Kidney capillary endothelial cell (primary cell): ENCODE data around the gene VASH2.
"Not testable (repeated sequence)": the region's sequence is repeated elsewhere in the genome, so short reads cannot be mapped to it uniquely, and the experiment has no call there.

Experiments used
- DNase-seq: peaks from one replicate; pipeline ENCODE4 v3.0.0-alpha.2; 2018; ENCODE audit warnings: low spot score

The VASH2 gene

GRCh38 chr1:212950243-212951125 lies at the start of gene VASH2:
TSS of gene VASH2 (plus strand) at chr1:212950541. CDS start at chr1:212951543, 1,002 bp downstream.
- DNase-seq, result peak; percentile 69

- no peak for DNase-seq
These were observed 49.1 kb upstream of the VASH2 start for GRCh38 chr1:212901290-212901689.

DNA sequence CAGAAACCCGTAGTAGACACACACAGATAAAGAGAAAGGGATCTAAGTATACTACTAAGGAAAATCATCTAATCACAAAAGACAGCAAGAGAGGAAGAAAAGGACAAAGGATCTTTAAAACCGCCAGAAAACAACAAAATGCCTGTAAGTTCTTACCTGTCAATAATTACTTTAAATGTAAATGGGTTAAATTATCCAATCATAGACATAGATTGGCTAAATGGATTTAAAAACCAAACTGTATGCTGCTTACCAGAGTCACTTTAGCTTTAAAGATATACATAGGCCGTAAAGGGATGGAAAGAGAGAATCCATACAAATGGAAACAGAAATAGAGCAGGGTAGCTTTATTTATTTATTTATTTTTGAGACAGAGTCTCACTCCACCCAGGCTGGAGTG lies 48.3 kb upstream of the VASH2 start:
- DNase-seq, result no peak

- DNase-seq, result no peak
These were observed 46.7 kb upstream of the VASH2 start for GRCh38 chr1:212903664-212904063.

GRCh38 chr1:212908071-212908470 lies 42.3 kb upstream of the VASH2 start:
- not testable (repeated sequence) for DNase-seq

- DNase-seq, result no peak
These were observed 41.4 kb upstream of the VASH2 start for GRCh38 chr1:212908971-212909370.

DNA sequence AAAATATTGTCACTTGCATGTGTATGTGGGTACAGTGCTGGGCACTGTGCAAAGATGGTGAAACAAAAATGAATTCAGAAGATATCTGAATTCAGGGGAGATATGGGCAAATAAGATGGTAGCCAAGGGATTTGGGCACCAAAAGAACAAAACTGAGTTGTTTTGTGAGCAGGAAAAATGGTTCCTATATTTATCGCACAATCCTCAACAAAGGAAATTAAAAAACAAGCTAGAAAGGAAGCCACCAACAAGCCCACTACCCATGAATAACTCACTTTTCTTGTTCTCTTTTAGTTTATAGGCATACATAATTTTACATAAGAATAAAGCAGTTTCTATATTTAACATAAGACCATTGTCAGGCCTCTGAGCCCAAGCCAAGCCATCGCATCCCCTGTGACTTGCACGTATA lies 40.7 kb upstream of the VASH2 start:
- no peak for DNase-seq

- DNase-seq, result not testable (repeated sequence)
These were observed 40.1 kb upstream of the VASH2 start for GRCh38 chr1:212910213-212910612.

GRCh38 chr1:212913638-212914037 lies 36.7 kb upstream of the VASH2 start:
- not testable (repeated sequence) for DNase-seq

GRCh38 chr1:212914110-212914509 lies 36.2 kb upstream of the VASH2 start:
- DNase-seq, result not testable (repeated sequence)

GRCh38 chr1:212914789-212915188 lies 35.6 kb upstream of the VASH2 start:
- DNase-seq, result no peak

- no peak for DNase-seq
These were observed 34.9 kb upstream of the VASH2 start for GRCh38 chr1:212915245-212916091.

GRCh38 chr1:212916481-212917133 lies 33.7 kb upstream of the VASH2 start:
- DNase-seq, result no peak

- DNase-seq, result no peak
These were observed 33.2 kb upstream of the VASH2 start for GRCh38 chr1:212917134-212917485.

DNA sequence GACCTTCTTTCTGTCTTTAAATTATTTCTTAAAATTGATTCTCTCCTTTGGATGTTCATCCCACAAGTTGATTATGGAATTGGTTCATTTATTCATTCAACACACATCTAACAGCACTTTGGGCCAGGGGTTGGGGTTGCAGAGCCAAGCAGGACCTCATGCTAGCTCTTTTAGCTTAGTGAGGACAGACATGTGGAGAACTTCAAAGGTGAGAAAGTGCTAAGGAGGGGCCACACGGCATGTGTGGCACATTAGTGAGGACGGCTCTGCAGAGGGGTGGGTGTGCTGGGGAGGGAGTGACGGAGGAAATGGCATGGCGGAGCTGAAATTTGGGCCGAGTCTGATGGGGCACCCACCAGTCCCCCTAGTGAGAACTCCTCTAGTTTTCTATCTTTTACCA lies 32.5 kb upstream of the VASH2 start:
- DNase-seq, result no peak

DNA sequence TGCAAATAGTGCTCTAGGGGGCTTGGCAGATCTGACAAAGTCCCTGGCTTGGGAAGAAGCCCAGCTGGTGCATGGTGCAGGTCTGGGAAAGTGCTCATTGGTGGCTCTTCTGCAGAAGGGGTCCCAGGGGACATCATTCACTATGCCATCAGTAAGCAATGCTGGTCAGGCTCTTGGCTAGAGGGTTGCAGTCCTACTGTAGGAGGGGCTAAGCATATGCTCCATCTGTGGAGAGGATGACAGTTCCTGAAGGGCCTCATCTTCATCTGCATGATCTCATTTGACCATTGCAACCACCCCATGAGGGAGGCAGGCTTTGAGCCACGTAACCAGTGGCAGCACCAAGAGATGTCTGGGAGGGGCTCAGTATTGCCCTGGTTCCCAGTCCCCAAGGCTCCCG lies 31.5 kb upstream of the VASH2 start:
- DNase-seq, result no peak

- no peak for DNase-seq
These were observed 30.1 kb upstream of the VASH2 start for GRCh38 chr1:212920246-212920645.

DNA sequence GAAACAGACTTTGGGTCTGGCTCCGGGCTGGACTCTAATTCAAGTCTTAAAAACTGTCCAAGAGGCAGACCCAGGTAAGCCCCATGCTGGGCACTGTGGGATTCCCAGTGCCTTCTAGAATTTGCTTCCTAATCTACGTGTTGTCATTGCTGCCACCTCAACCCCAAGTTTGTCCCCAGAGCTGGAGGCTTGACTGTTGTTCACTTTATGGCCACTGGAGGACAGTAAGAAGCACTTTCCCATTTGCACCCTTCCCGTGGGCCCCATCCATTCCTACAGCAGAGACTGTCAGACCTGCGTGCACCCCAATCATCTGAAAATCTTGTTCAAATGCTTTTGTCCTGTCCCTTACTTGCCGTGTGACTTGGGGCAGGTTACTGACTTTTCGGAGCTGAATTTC lies 29.4 kb upstream of the VASH2 start:
- no peak for DNase-seq

DNA sequence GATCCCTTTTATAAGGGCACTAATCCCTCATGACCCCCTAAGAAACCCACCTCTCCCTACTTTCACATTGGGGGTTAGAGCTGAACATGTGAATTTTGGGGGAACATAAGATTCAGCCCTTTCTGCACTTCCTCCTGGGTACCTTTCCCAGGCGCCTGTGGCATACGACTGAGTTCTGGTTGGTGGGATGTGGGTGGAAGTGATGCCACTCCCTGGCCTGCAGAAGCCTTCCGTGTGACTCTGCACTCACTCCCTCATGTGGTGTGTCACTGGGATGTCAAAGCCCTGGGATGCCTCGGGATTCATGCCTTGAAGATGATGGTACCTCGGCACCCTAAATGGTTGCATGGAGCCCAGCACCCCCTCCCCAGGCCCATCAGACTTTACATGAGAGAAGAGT lies 28.3 kb upstream of the VASH2 start:
- no peak for DNase-seq

DNA sequence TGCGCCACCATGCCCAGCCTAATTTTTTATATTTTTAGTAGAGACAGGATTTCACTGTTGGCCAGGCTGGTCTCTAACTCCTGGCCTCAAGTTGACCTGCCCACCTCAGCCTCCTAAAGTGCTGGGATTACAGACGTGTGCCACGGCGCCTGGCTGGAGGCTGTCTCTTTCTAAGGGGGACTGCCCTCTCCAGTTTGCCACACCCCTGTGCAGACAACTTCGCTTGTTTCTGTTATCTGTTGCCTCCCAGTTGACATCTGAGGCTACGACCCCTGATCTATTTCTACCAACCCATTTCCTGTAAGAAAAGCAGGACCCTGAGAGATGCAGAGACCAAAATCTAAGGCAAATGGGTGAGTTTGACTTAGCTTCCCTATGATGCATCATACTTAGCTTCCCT lies 24.0 kb upstream of the VASH2 start:
- DNase-seq, result no peak

- no peak for DNase-seq
These were observed 21.7 kb upstream of the VASH2 start for GRCh38 chr1:212928323-212929291.
